ENCODE measurements around the gene DOCK1.

DNA sequence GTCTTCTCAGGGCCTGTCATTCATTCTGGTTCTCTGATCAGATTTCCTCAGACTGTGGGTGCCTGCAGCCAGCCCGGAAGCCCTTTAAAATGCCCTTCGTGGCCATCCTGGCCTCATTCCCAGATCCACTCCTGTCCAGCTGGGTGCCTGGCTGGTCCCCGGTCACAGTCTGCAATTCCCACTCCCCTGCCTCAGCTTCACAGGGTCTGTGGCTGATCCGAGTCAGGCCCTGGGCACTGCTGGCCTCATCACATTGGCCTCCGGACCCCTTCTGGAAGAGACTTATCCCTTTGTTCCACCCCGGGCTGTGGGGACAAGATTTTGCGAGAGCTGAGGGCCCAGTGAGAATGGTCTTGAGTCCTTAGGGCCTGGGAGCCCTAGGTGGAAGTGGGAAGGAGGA, 12.1 kb downstream of the DOCK1 start:
- TF ChIP-seq, protein P1, sequence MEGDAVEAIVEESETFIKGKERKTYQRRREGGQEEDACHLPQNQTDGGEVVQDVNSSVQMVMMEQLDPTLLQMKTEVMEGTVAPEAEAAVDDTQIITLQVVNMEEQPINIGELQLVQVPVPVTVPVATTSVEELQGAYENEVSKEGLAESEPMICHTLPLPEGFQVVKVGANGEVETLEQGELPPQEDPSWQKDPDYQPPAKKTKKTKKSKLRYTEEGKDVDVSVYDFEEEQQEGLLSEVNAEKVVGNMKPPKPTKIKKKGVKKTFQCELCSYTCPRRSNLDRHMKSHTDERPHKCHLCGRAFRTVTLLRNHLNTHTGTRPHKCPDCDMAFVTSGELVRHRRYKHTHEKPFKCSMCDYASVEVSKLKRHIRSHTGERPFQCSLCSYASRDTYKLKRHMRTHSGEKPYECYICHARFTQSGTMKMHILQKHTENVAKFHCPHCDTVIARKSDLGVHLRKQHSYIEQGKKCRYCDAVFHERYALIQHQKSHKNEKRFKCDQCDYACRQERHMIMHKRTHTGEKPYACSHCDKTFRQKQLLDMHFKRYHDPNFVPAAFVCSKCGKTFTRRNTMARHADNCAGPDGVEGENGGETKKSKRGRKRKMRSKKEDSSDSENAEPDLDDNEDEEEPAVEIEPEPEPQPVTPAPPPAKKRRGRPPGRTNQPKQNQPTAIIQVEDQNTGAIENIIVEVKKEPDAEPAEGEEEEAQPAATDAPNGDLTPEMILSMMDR (IDR thresholded peaks at IDR 0.05; ENCODE audit: low read depth, low read length), result no peak
- TF ChIP-seq POLR2A (IDR thresholded peaks at IDR 0.05; ENCODE audit: extremely low read depth, insufficient read length) (no peak), MYC (IDR thresholded peaks at IDR 0.05; ENCODE audit: low read depth, low read length) (no peak)

Data from NB4 (cell line).